Stimulated activated CD4-positive, alpha-beta T cell treated with anti-CD3 and anti-CD28 coated beads, Interleukin-12 subunit alpha, Interleukin-12 subunit beta, amount 100 ng/mL, for 24 hours (primary cell): ENCODE measurements around the gene CTBP2.

Source experiments
- DNase-seq, 2 experiments: peaks; one replicate each; pipeline ENCODE4 v3.0.0-alpha.2; 2020; ENCODE audit warnings: low read depth in 2 of 2

The CTBP2 gene

DNA sequence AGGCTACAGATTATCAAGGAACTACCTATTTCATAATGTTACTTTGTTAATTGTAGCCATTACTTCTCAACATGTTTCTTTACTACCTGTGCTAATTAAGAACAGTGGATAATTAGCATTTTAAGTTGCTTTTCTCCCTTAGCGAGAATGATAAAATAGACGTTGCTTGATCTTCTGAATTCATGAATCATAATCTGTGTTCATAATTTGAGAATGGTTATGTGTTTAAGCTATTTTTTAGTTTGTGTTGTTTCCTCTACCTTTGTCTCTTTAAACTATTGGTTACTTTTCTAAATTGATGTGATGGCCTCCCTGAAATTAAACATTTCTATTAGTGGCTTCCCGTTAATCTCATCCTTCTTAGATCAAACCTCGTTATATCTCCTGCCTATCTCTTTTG is 218.5 kb downstream of the CTBP2 start, which contains the start of gene ZRANB1:
Gene ZRANB1, plus strand, starts transcription at position 301 of the 400 bp plus-strand sequence. CDS start 371 bp downstream, outside the sequence.
- no peak for DNase-seq

DNA sequence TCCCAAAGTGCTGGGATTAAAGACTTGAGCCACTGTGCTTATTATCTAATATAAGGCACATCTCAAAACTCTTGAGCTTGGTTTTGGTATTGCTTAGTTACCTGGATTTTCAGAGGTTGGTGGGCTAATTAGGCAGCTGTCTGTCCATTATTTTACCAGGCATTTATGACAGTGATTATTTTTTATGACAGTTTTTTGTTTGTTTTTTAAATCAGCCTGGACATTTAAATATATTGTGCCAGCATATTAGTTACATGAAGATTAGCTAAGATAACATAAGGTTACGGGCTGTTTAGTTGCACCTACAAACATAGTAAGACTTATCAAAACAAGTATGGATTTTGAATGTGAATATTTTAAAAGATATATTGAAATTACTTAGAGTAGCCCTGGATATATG is 221.1 kb downstream of the CTBP2 start:
- no peak for DNase-seq

DNA sequence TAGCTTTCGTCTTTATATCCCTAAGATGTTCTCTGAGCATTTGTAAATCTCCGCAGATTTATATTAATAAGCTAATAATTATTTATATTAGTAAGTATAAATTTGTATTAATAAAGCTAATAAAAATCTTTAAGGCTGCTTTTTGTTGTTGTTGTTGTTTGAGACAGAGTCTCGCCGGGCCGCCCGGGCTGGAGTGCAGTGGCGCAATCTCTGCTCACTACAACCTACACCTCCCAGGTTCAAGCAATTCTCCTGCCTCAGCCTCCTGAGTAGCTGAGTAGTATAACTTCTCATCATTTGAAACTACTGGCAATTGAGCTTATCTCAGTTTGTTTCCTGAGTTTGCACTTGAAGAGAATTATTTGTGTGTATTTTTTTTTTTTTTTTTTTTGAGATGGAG is 223.6 kb downstream of the CTBP2 start:
- no peak for DNase-seq

DNA sequence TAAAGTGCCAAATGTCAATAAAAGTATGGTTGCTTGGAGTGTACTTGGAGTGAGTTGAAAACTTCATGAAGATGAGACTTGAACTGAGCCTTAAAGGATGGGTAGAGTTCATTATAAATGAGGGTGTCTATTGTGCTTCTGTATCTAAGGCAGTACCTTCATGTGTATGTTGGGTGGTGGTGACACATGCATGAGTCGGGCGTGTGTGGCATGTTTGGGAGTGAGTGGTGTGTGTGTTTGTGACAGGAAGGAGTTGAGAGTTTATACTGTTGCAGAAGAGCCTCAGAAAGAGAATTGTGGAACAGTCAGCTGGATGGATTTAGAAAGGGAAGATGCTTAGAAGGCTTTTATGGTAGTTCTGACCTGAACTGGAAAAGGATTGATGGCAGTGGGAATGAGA is 224.4 kb downstream of the CTBP2 start:
- no peak for DNase-seq
